Heart right ventricle (tissue), 16 donors: Measurements from ENCODE around the gene ADCYAP1R1. TPM values are rescaled to one million over a fixed set of nuclear protein-coding genes. Genes with fewer than 3 reads are reported as not detected.

Experiments used
- ATAC-seq, 8 donors: fragments of 200-7000 bp; cut with Tn5 transposase; one replicate each; pipeline ENCODE4 v1.9.1; 2020; ENCODE audit warnings: mild to moderate bottlenecking in 8 of 8, moderate library complexity in 8 of 8, moderate number of reproducible peaks in 1 of 8
- DNase-seq, 2 donors: peaks; one replicate each; pipeline ENCODE4 v3.0.0-alpha.2; 2020
- H3K27ac ChIP-seq, 10 donors: fragments of 200-600 bp; sonication (generic) in 2 of 10; one replicate each; pipeline versions ENCODE4 v1.5.0 to v1.8.0; 2020 to 2022; ENCODE audit warnings: mild to moderate bottlenecking in 3 of 10
- H3K27me3 ChIP-seq, 7 donors: fragments of 200-600 bp; one replicate each; pipeline ENCODE4 v1.8.0; 2021 to 2022; ENCODE audit warnings: mild to moderate bottlenecking in 2 of 7
- H3K36me3 ChIP-seq, 9 donors: fragments of 200-600 bp; sonication (generic) in 1 of 9; one replicate each; pipeline versions ENCODE4 v1.5.0 to v1.8.0; 2020 to 2022; ENCODE audit warnings: mild to moderate bottlenecking in 2 of 9
- H3K4me1 ChIP-seq, 9 donors: fragments of 200-600 bp; sonication (generic) in 1 of 9; one replicate each; pipeline versions ENCODE4 v1.5.0 to v1.8.0; 2020 to 2022; ENCODE audit warnings: mild to moderate bottlenecking in 4 of 9
- H3K4me3 ChIP-seq, 10 donors: fragments of 200-600 bp; sonication (generic) in 2 of 10; one replicate each; pipeline versions ENCODE4 v1.5.0 to v1.8.0; 2020 to 2022; ENCODE audit warnings: mild to moderate bottlenecking in 7 of 10, moderate library complexity in 2 of 10
- H3K9me3 ChIP-seq, 11 donors: fragments of 200-600 bp in 10 of 11; sonication (generic) in 2 of 11; one replicate each; pipeline versions ENCODE4 v1.5.0 to v1.8.0; 2013 to 2022; ENCODE audit warnings: mild to moderate bottlenecking in 2 of 11, control low read depth in 1 of 11, moderate library complexity in 1 of 11
- WGBS, 2 donors: extraction: QIAGEN DNeasy Blood & Tissue Kit; methylation state at CpG; one replicate each; pipeline ENCODE4 v1.1.7; 2013; ENCODE audit warnings: inconsistent platforms in 1 of 2; 5-methylcytosine and 5-hydroxymethylcytosine counted together
- intact Hi-C, 10 donors: fragments of 100-400 bp; cut with DNase I; formaldehyde crosslinking; loops; one replicate each; pipeline versions ENCODE4 v1.11.1 to v1.14.2; 2022
- polyA plus RNA-seq, 2 donors: library from polyadenylated mRNA; stranded (reverse); fragments of 200-250 nt; gene quantifications; one replicate each; pipeline ENCODE4 v1.2.3, GENCODE V29; 2013
- total RNA-seq, 10 donors: library from RNA; stranded (reverse); fragmentation: NEBNext Ultra II Directional in 3 of 10; extraction: Animal tissue kit (Norgen Biotek cat#: 25700) in 3 of 10; gene quantifications; one replicate each; pipeline versions ENCODE4 v1.2.1 to v1.2.4, GENCODE V29; 2021 to 2023
- TF ChIP-seq, protein P1 (sequence below), 9 donors: fragments of 200-600 bp; sonication (generic) in 2 of 9; IDR thresholded peaks; one replicate each; pipeline versions ENCODE4 v1.5.0 to v1.8.0; 2021 to 2022; ENCODE audit warnings: antibody characterized with exemption in 9 of 9, mild to moderate bottlenecking in 5 of 9, moderate library complexity in 1 of 9
- donor health status: Arrhythmogenic right ventricular cardiomyopathy.
- donor health status: ischemic (EF 13 %, LVEDD 7.1; RV severe dilation, severe dysfunction).
- donor health status: healthy with polysubstance abuse.
- donor health status: DM: no; HTN: yes; CAD: no.
- donor health status: DM: no; HTN: no; CAD: no.
- donor health status: ischemic (EF 25% LVEDD 6.9; RV normal size, moderate dysfunction).
- donor health status: ischemic (EF 25% LVEDD 5.7; RV mildly dilated, moderate dysfunction).
- donor health status: healthy.
- donor health status: DM: yes; HTN: yes; CAD: no.
- donor health status: Ischemic cardiomyopathy.
- donor health status: ischemic (EF 35%, LVEDD 5.7; RV mildly dilated, moderate dysfunction).
- donor health status: nonischemic (EF 11% LVEDD 7.7; RV severe dilation, severe dysfunction).
- donor health status: DM: yes; HTN: yes; CAD: no.
- donor health status: PGD.
- donor health status: ischemic (EF 29% LVEDD 5.4; RV normal size, mild dysfunction).
- donor health status: nonischemic (EF 23%, LVEDD 6.1; RV moderate dilation, normal function).

Gene ADCYAP1R1
- total and polyA plus RNA-seq, 12 donors = 0.59 to 5.8 (median 1.6) TPM

DNA sequence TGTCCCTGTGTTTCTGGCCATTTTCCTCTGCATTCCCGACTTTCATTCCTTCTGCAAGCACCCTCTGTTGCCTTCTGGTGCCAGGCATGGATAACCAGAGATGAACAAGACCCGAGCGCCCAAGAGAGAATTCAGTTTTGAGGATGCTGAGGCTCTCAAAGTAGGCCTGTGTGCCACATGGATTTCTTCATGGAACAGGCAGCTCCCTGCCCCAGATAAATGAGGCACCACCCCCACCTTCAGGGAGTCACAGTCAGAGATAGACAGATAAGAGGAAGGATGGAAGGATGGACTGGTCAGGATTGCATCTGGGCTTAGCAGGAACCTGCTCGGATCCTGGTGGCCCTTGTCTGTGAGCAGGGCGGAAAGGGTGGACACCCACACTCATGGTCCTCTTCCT, 49.4 kb downstream of the ADCYAP1R1 start:
- Histone ChIP-seq H3K4me3 (no peak overlapping the region), H3K27me3 (peaks cover 0 to 23% (median 4%) of the 10 kb centered on the region in 7 donors), H3K27ac (no peak overlapping the region), H3K36me3 (no peaks in the 10 kb centered on the region), H3K4me1 (peaks cover 0 to 5% (median 0%) of the 10 kb centered on the region in 9 donors), H3K9me3 (no peaks in the 10 kb centered on the region)
- 86 to 88% methylated on average over 5 of the region's 5 CpGs for WGBS, 2 donors
- TF ChIP-seq, protein P1, sequence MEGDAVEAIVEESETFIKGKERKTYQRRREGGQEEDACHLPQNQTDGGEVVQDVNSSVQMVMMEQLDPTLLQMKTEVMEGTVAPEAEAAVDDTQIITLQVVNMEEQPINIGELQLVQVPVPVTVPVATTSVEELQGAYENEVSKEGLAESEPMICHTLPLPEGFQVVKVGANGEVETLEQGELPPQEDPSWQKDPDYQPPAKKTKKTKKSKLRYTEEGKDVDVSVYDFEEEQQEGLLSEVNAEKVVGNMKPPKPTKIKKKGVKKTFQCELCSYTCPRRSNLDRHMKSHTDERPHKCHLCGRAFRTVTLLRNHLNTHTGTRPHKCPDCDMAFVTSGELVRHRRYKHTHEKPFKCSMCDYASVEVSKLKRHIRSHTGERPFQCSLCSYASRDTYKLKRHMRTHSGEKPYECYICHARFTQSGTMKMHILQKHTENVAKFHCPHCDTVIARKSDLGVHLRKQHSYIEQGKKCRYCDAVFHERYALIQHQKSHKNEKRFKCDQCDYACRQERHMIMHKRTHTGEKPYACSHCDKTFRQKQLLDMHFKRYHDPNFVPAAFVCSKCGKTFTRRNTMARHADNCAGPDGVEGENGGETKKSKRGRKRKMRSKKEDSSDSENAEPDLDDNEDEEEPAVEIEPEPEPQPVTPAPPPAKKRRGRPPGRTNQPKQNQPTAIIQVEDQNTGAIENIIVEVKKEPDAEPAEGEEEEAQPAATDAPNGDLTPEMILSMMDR (IDR thresholded peaks at IDR 0.05) = no peak
- DNase-seq (no peak), ATAC-seq (no peak)
- intact Hi-C loops = no loop called here

DNA sequence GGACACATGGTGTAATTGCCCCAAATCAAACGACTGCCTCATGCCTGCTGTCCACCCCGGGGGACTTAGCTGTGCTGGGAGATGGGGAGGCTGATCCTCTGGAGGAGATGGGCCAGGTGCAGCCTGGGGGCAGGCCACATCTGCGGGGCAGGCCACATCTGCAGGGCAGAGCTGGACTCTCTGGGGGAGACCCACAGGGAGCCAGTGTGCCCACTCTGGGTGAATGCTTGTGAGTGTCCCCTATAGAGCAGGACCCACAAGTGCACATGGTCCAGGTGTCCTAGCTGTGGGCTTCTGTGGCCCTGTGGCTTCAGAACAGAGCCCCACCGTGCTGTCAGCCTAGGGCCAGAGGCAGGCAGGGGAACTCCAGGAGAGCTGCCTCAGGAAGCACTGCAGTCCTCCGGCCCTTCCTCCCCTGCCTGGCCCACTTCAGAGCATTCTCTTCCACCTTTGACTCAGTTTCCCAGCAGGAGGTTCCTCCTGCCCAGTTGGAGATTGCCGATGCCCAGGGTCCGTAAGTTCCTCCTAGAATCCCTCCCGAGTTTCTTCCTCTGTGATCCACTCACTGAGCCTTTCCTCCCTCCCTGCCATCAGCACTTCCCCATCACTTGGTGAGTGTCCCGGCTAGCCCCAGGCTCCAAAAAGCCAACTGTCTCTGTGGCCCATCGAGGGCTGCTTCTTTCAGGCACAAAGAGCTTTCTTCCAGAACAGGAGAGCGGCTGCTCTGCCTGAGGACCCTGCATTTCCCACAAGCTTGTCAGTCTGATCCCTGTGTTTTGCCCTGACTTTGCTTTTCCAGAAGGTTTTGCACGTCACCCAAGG, 50.3 kb downstream of the ADCYAP1R1 start:
- no peaks in the 10 kb centered on the region for H3K9me3 ChIP-seq
- H3K36me3 ChIP-seq = no peaks in the 10 kb centered on the region
- H3K27me3 ChIP-seq = peaks cover 0 to 22% (median 4%) of the 10 kb centered on the region in 7 donors
- no peak overlapping the region for H3K27ac ChIP-seq
- ATAC-seq (no peak), DNase-seq (no peak)
- H3K4me3 ChIP-seq = no peak overlapping the region
- TF ChIP-seq, protein P1 (IDR thresholded peaks at IDR 0.05) = no peak
- 72 to 73% methylated on average over 12 of the region's 12 CpGs for WGBS, 2 donors
- H3K4me1 ChIP-seq = peaks cover 0 to 5% (median 0%) of the 10 kb centered on the region in 9 donors
- intact Hi-C loops = no loop called here

GRCh38 chr7:31102973-31103850, 51.1 kb downstream of the ADCYAP1R1 start:
- H3K4me1 ChIP-seq = peaks cover 0 to 5% (median 0%) of the 10 kb centered on the region in 9 donors
- TF ChIP-seq, protein P1 (IDR thresholded peaks at IDR 0.05) = no peak
- H3K36me3 ChIP-seq = no peaks in the 10 kb centered on the region
- H3K9me3 ChIP-seq = no peaks in the 10 kb centered on the region
- 56 to 65% methylated on average over 9 of the region's 9 CpGs for WGBS, 2 donors
- intact Hi-C loops = no loop called here
- ATAC-seq (no peak), DNase-seq (no peak)
- no peak overlapping the region for H3K27ac ChIP-seq
- H3K4me3 ChIP-seq = no peak overlapping the region
- H3K27me3 ChIP-seq = peaks cover 0 to 14% (median 4%) of the 10 kb centered on the region in 7 donors
